K562 (cell line): ENCODE measurements around the gene VPS13D. TPM values are rescaled to one million over a fixed set of nuclear protein-coding genes. Genes with fewer than 3 reads are reported as not detected.

Source experiments
- CHCHD3 ChIP-seq: fragments of 250-450 bp; sonication (Bioruptor Pico); IDR thresholded peaks from 2 replicates; pipeline ENCODE4 v2.1.2; 2022; ENCODE audit warnings: mild to moderate bottlenecking
- CREBBP ChIP-seq: IDR thresholded peaks from one replicate; pipeline ENCODE4 v1.6.1; 2012; ENCODE audit warnings: low read depth, mild to moderate bottlenecking, control low read depth, inconsistent platforms, low read length
- FIP1L1 ChIP-seq: fragments of 200-400 bp; formaldehyde crosslinking; IDR thresholded peaks from 2 replicates; pipeline ENCODE4 v1.6.1; 2018; ENCODE audit warnings: mild to moderate bottlenecking, low read depth, low read length; ENCODE audit not compliant: poor library complexity, severe bottlenecking
- MEF2A ChIP-seq: IDR thresholded peaks from 2 replicates; pipeline ENCODE4 v1.6.1; 2011; ENCODE audit warnings: low read depth, mild to moderate bottlenecking, low read length, moderate library complexity; ENCODE audit not compliant: control insufficient read depth
- SIRT6 ChIP-seq: IDR thresholded peaks from one replicate; pipeline ENCODE4 v1.6.1; 2012; ENCODE audit warnings: low read depth, mild to moderate bottlenecking, control low read depth, inconsistent platforms, low read length, moderate library complexity
- TCF7L2 ChIP-seq: fragments of 150-350 bp; IDR thresholded peaks from 2 replicates; pipeline ENCODE4 v1.6.1; 2016; ENCODE audit warnings: low read depth, mild to moderate bottlenecking, low read length, moderate library complexity
- ZNF165 ChIP-seq: fragments of 250-450 bp; sonication (Bioruptor Pico); IDR thresholded peaks from 2 replicates; pipeline ENCODE4 v1.4.0; 2020; ENCODE audit warnings: borderline replicate concordance
- ZNF41 ChIP-seq: fragments of 250-450 bp; sonication (Bioruptor Pico); conservative IDR thresholded peaks from 2 replicates; pipeline ENCODE4 v1.4.0; 2020; ENCODE audit warnings: mild to moderate bottlenecking
- polyA plus RNA-seq, 8 experiments: library from polyadenylated mRNA; depleted of rRNA in 4 of 8; stranded (reverse) in 5 of 8; unstranded in 3 of 8; fragments of >200 nt; fragmentation: Nextera tagmentation in 2 of 8; fragmentation: Illumina TruSeq in 1 of 8; extraction: Ambion mirVana in 2 of 8; extraction: Trizol in 1 of 8; gene quantifications; 2 replicates each; pipeline versions ENCODE4 v1.2.1 to v1.2.3, GENCODE V29; 2011 to 2014; ENCODE audit warnings: inconsistent platforms in 1 of 8, missing spikeins in 1 of 8
- total RNA-seq, 7 experiments: library from RNA; depleted of rRNA in 6 of 7; stranded (reverse); fragments of >200 nt in 6 of 7; fragmentation: Illumina TruSeq in 2 of 7; extraction: Trizol in 2 of 7; gene quantifications; 2 replicates each; pipeline versions ENCODE4 v1.2.1 to v1.2.3, GENCODE V29; 2011 to 2021; ENCODE audit warnings: low replicate concordance in 1 of 7
- TF ChIP-seq, protein P1 (sequence below): fragments of 450-650 bp; IDR thresholded peaks from 2 replicates; pipeline ENCODE4 v1.6.1; 2016; ENCODE audit warnings: low read depth
- TF ChIP-seq, protein P2 (sequence below): sonication (generic); formaldehyde crosslinking; IDR thresholded peaks from 2 replicates; pipeline ENCODE4 v1.8.0; 2023; ENCODE audit warnings: missing genetic modification reagents, mild to moderate bottlenecking, borderline replicate concordance
- TF ChIP-seq, protein P3 (sequence below): fragments of 450-650 bp; formaldehyde crosslinking; IDR thresholded peaks from 2 replicates; pipeline ENCODE4 v1.4.0; 2020; ENCODE audit warnings: mild to moderate bottlenecking, moderate library complexity

VPS13D gene
- total and polyA plus RNA-seq, 9 of the 15 experiments (the other 6 are each of a cell fraction or from before 2014, with no cell fraction given): 6.1 to 51.5 (median 38.5) TPM

DNA sequence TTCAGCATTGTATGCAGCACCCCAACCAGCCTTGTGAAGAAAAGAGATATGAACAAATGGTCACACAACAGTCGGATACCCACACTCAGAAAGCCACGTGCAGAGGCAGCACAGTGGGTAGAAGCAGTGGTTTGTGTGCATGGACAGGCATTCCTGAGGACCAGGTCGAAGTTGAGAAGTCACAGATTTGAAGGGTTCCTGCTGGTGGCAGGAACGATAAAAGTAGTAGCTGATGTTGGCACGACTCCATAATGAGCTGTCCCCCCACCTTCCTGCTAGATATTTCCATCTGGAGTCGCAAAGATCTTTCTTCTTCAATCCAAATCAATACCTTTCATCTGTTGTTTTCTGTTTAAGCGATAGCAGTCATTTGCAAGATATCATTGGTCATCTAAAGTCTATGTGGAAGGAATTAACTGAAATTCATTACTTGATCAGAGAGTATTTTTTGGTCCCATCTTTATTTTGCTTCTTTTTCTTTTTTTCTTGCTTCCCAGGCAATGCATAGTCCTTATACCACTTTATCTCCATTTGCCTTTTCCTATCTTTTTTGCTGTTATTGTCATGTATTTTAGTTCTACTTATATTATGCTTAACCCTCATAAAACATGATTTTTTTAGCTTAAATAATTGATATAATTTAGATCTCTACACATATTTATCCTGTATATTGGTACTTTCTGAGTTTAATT lies 211.7 kb downstream of the VPS13D start (continued):
- TF ChIP-seq, protein P1, sequence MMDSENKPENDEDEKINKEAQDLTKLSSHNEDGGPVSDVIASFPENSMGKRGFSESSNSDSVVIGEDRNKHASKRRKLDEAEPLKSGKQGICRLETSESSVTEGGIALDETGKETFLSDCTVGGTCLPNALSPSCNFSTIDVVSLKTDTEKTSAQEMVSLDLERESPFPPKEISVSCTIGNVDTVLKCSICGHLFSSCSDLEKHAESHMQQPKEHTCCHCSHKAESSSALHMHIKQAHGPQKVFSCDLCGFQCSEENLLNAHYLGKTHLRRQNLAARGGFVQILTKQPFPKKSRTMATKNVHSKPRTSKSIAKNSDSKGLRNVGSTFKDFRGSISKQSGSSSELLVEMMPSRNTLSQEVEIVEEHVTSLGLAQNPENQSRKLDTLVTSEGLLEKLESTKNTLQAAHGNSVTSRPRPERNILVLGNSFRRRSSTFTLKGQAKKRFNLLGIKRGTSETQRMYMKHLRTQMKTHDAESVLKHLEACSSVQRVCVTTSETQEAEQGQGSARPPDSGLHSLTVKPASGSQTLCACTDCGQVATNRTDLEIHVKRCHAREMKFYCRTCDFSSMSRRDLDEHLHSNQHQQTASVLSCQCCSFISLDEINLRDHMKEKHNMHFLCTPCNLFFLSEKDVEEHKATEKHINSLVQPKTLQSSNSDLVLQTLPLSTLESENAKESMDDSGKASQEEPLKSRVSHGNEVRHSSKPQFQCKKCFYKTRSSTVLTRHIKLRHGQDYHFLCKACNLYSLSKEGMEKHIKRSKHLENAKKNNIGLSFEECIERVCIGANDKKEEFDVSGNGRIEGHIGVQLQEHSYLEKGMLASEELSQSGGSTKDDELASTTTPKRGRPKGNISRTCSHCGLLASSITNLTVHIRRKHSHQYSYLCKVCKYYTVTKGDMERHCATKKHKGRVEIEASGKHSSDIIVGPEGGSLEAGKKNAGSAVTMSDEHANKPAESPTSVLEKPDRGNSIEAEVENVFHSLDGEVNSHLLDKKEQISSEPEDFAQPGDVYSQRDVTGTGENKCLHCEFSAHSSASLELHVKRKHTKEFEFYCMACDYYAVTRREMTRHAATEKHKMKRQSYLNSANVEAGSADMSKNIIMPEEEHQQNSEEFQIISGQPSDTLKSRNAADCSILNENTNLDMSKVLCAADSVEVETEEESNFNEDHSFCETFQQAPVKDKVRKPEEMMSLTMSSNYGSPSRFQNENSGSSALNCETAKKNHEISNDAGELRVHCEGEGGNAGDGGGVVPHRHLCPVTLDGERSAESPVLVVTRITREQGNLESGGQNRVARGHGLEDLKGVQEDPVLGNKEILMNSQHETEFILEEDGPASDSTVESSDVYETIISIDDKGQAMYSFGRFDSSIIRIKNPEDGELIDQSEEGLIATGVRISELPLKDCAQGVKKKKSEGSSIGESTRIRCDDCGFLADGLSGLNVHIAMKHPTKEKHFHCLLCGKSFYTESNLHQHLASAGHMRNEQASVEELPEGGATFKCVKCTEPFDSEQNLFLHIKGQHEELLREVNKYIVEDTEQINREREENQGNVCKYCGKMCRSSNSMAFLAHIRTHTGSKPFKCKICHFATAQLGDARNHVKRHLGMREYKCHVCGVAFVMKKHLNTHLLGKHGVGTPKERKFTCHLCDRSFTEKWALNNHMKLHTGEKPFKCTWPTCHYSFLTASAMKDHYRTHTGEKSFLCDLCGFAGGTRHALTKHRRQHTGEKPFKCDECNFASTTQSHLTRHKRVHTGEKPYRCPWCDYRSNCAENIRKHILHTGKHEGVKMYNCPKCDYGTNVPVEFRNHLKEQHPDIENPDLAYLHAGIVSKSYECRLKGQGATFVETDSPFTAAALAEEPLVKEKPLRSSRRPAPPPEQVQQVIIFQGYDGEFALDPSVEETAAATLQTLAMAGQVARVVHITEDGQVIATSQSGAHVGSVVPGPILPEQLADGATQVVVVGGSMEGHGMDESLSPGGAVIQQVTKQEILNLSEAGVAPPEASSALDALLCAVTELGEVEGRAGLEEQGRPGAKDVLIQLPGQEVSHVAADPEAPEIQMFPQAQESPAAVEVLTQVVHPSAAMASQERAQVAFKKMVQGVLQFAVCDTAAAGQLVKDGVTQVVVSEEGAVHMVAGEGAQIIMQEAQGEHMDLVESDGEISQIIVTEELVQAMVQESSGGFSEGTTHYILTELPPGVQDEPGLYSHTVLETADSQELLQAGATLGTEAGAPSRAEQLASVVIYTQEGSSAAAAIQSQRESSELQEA: no peak
- TF ChIP-seq ZNF41: no peak
- TF ChIP-seq, protein P2, sequence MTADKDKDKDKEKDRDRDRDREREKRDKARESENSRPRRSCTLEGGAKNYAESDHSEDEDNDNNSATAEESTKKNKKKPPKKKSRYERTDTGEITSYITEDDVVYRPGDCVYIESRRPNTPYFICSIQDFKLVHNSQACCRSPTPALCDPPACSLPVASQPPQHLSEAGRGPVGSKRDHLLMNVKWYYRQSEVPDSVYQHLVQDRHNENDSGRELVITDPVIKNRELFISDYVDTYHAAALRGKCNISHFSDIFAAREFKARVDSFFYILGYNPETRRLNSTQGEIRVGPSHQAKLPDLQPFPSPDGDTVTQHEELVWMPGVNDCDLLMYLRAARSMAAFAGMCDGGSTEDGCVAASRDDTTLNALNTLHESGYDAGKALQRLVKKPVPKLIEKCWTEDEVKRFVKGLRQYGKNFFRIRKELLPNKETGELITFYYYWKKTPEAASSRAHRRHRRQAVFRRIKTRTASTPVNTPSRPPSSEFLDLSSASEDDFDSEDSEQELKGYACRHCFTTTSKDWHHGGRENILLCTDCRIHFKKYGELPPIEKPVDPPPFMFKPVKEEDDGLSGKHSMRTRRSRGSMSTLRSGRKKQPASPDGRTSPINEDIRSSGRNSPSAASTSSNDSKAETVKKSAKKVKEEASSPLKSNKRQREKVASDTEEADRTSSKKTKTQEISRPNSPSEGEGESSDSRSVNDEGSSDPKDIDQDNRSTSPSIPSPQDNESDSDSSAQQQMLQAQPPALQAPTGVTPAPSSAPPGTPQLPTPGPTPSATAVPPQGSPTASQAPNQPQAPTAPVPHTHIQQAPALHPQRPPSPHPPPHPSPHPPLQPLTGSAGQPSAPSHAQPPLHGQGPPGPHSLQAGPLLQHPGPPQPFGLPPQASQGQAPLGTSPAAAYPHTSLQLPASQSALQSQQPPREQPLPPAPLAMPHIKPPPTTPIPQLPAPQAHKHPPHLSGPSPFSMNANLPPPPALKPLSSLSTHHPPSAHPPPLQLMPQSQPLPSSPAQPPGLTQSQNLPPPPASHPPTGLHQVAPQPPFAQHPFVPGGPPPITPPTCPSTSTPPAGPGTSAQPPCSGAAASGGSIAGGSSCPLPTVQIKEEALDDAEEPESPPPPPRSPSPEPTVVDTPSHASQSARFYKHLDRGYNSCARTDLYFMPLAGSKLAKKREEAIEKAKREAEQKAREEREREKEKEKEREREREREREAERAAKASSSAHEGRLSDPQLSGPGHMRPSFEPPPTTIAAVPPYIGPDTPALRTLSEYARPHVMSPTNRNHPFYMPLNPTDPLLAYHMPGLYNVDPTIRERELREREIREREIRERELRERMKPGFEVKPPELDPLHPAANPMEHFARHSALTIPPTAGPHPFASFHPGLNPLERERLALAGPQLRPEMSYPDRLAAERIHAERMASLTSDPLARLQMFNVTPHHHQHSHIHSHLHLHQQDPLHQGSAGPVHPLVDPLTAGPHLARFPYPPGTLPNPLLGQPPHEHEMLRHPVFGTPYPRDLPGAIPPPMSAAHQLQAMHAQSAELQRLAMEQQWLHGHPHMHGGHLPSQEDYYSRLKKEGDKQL (CRISPR knock-in tag): no peak
- TF ChIP-seq TCF7L2: no peak
- TF ChIP-seq, protein P3, sequence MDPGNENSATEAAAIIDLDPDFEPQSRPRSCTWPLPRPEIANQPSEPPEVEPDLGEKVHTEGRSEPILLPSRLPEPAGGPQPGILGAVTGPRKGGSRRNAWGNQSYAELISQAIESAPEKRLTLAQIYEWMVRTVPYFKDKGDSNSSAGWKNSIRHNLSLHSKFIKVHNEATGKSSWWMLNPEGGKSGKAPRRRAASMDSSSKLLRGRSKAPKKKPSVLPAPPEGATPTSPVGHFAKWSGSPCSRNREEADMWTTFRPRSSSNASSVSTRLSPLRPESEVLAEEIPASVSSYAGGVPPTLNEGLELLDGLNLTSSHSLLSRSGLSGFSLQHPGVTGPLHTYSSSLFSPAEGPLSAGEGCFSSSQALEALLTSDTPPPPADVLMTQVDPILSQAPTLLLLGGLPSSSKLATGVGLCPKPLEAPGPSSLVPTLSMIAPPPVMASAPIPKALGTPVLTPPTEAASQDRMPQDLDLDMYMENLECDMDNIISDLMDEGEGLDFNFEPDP (CRISPR knock-in tag): no peak
- no peak for TF ChIP-seq SIRT6
- TF ChIP-seq FIP1L1: no peak
- TF ChIP-seq CREBBP: no peak
- TF ChIP-seq MEF2A: no peak
- no peak for TF ChIP-seq ZNF165 (CRISPR knock-in tag)
- TF ChIP-seq CHCHD3 (CRISPR knock-in tag): no peak
